ENCODE data around the gene CRMP1. TPM values are rescaled to one million over a fixed set of nuclear protein-coding genes. Genes with fewer than 3 reads are reported as not detected.

CRMP1 gene
- total and polyA plus RNA-seq, 2 donors (not counting 3 experiments of a cell fraction or from before 2014, with no cell fraction given): 0.06 TPM; not detected in 1

MicroRNAs encoded within 50 kb of the gene (microRNA counts, 767-probe panel; counts per million panel counts)
- 723 counts per million, percentile 96 among the panel's probes with 10 or more counts for microRNA hsa-miR-378d

Small RNA genes within 50 kb of the gene (microRNA-seq; reads per million reads assigned to microRNA genes)
- not detected for gene MIR378D1 (ENCODE audit: borderline number of aligned reads, borderline replicate concordance)

Small RNA genes within 50 kb of the gene (small RNA-seq; reads per million reads assigned to genes)
- gene MIR378D1 (ENCODE audit: insufficient read depth, insufficient read length, low read depth, low replicate concordance): not detected

Other genes with a start within 250 kb of the CRMP1 start
- 5.7 and 8.8 TPM in 2 replicates for gene EVC2, start 184.5 kb downstream of the CRMP1 start, total RNA-seq
- gene EVC2, start 184.5 kb downstream of the CRMP1 start, polyA plus RNA-seq: 1.3 and 1.7 TPM in 2 replicates
- gene EVC, start 181.9 kb downstream of the CRMP1 start, total RNA-seq: 21.3 and 31.6 TPM in 2 replicates
- 5.6 and 6.3 TPM in 2 replicates for gene EVC, start 181.9 kb downstream of the CRMP1 start, polyA plus RNA-seq
- gene C4orf50, start 125.3 kb upstream of the CRMP1 start, total RNA-seq: not detected in 2 replicates
- gene C4orf50, start 125.3 kb upstream of the CRMP1 start, polyA plus RNA-seq: not detected in 2 replicates